SJSA1 (cell line): ENCODE data around the gene CFAP77. TPM values are rescaled to one million over a fixed set of nuclear protein-coding genes. Genes with fewer than 3 reads are reported as not detected.
A peak's percentile ranks its signal among the peaks of the same experiment; 100 is the strongest.

Experiments
- DNase-seq, 2 experiments: peaks; one replicate each; pipeline ENCODE4 v3.0.0-alpha.2; 2015 to 2020; ENCODE audit warnings: low spot score in 2 of 2, low read depth in 1 of 2
- H3K27ac ChIP-seq: fragments of 250-450 bp; sonication (Bioruptor Pico); 2 replicates; pipeline ENCODE4 v1.5.1; 2020; ENCODE audit warnings: mild to moderate bottlenecking, moderate library complexity
- H3K27me3 ChIP-seq: fragments of 250-450 bp; sonication (Bioruptor Pico); replicated peaks from 2 replicates; pipeline ENCODE4 v1.5.1; 2020; ENCODE audit warnings: mild to moderate bottlenecking, moderate library complexity
- H3K36me3 ChIP-seq: fragments of 250-450 bp; sonication (Bioruptor Pico); 2 replicates; pipeline ENCODE4 v1.5.1; 2020; ENCODE audit warnings: mild to moderate bottlenecking
- H3K4me1 ChIP-seq: fragments of 250-450 bp; sonication (Bioruptor Pico); replicated peaks from 2 replicates; pipeline ENCODE4 v1.6.1; 2021; ENCODE audit warnings: mild to moderate bottlenecking
- H3K4me3 ChIP-seq: fragments of 250-450 bp; sonication (Bioruptor Pico); 2 replicates; pipeline ENCODE4 v1.5.1; 2020; ENCODE audit warnings: mild to moderate bottlenecking
- H3K9me3 ChIP-seq: fragments of 250-450 bp; sonication (Bioruptor Pico); replicated peaks from 2 replicates; pipeline ENCODE4 v1.5.1; 2020; ENCODE audit warnings: mild to moderate bottlenecking
- total RNA-seq: library from RNA; depleted of rRNA; stranded (reverse); fragments of >200 nt; shearing (Covaris generic); gene quantifications from 2 replicates; pipeline ENCODE4 v1.2.3, GENCODE V29; 2014

Gene CFAP77
- total RNA-seq, 1 experiment from 2014 or later: 0.42 TPM

GRCh38 chr9:132572921-132573320 lies 162.9 kb downstream of the CFAP77 start:
- Histone ChIP-seq H3K4me3 (no peak overlapping the region), H3K27me3 (peaks cover 42% of the 10 kb centered on the region), H3K27ac (no peak overlapping the region), H3K4me1 (no peaks in the 10 kb centered on the region), H3K9me3 (no peaks in the 10 kb centered on the region), H3K36me3 (no peaks in the 10 kb centered on the region)
- no peak for DNase-seq

DNA sequence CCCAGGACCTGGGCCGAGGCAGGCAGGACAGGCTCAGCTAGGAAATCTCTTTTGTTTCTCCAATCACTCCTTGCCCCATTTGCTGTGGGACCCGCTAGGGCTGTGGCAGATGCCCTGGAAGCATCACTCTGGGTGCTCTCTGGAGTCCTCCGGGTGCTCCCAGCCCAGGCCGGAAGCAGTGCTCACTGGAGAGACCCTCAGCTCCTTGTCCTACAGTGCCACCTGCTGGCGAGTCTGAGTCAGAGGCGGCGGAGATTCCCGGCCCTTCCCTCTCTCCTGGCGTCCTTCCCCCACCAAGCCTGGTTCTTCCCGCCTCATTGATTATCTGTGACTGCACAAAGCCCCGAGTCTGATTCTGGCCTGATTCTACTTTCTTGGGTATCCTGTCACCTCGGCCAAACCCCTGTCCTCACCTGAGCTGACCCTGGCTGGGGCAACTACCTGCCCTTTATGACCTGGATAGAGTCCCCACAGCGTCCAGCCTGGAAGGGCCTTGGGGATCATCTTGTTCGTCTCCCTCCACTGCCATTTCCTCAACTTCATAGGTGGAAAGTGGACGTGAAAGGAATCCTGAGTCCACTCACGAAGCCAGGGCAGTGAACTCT lies 165.1 kb downstream of the CFAP77 start:
- peak; percentile 45 to 81 for DNase-seq
- Histone ChIP-seq H3K36me3 (no peaks in the 10 kb centered on the region), H3K27ac (no peak overlapping the region), H3K4me1 (no peaks in the 10 kb centered on the region), H3K27me3 (peaks cover 62% of the 10 kb centered on the region), H3K4me3 (no peak overlapping the region), H3K9me3 (no peaks in the 10 kb centered on the region)

- H3K36me3 ChIP-seq: no peaks in the 10 kb centered on the region
- no peak overlapping the region for H3K4me3 ChIP-seq
- no peak for DNase-seq
- H3K9me3 ChIP-seq: no peaks in the 10 kb centered on the region
- H3K27me3 ChIP-seq: peaks cover 69% of the 10 kb centered on the region
- no peaks in the 10 kb centered on the region for H3K4me1 ChIP-seq
- no peak overlapping the region for H3K27ac ChIP-seq
Observed at GRCh38 chr9:132575811-132576210, 165.8 kb downstream of the CFAP77 start.

- H3K27me3 ChIP-seq: peaks cover 79% of the 10 kb centered on the region
- no peak overlapping the region for H3K4me3 ChIP-seq
- H3K4me1 ChIP-seq: no peaks in the 10 kb centered on the region; the same call in 1 of the 2 replicates
- H3K36me3 ChIP-seq: no peaks in the 10 kb centered on the region
- H3K9me3 ChIP-seq: no peaks in the 10 kb centered on the region
- H3K27ac ChIP-seq: no peak overlapping the region
- DNase-seq: no peak
Observed at GRCh38 chr9:132577119-132577518, 167.1 kb downstream of the CFAP77 start.

DNA sequence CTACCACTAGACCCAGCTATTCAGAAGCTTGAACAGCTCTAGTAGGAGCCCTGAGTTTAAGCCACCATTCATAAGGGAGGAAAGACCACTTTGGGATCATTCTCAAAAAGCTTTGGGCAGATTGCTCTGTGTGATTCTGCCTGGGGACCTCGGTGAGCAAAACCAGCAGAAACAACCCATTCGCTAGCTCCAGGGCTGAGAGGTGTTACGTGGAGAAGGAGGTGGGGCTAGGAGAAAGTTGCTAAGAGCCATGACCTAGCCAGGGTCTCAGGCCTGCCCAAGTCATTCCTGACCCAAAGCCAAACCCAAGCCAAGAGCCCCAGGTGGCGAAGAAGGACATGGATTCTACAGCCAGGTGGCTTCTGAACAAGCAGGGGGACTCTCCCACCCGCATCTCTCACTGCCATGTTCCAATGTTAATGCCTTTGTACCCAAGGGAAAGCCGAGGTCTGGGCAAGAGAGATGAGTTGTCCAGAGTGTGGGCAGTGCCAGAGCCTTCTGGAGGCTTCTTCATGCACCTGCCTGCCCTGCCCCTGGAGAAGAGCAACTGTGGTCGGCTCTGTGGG lies 168.4 kb downstream of the CFAP77 start:
- no peak overlapping the region for H3K27ac ChIP-seq
- no peak overlapping the region for H3K4me3 ChIP-seq
- no peak for DNase-seq
- no peaks in the 10 kb centered on the region for H3K9me3 ChIP-seq
- H3K4me1 ChIP-seq: no peaks in the 10 kb centered on the region; the same call in 1 of the 2 replicates
- no peaks in the 10 kb centered on the region for H3K36me3 ChIP-seq
- peaks cover 78% of the 10 kb centered on the region for H3K27me3 ChIP-seq

DNA sequence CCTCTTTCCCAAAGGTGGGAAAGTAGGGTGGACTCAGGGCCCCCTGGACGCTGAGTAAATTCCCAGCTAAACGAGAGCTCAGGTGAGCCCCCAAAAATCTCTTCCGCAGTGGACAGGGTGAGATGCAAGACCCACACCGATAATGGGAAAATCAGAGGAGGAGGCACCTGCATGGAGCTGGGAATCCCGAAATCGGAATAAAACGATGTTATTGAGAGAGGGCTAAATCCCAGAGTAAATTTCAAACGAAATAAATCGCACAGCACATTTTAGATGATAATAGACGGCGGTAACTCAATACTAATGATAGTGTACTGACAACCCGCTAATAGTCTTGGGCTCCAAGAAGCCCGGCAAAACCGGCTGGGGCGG lies 169.4 kb downstream of the CFAP77 start:
- H3K27ac ChIP-seq: no peak overlapping the region
- no peak for DNase-seq
- H3K4me1 ChIP-seq: no peaks in the 10 kb centered on the region; the same call in 1 of the 2 replicates
- H3K27me3 ChIP-seq: peaks cover 78% of the 10 kb centered on the region
- H3K4me3 ChIP-seq: no peak overlapping the region
- H3K9me3 ChIP-seq: no peaks in the 10 kb centered on the region
- no peaks in the 10 kb centered on the region for H3K36me3 ChIP-seq

DNA sequence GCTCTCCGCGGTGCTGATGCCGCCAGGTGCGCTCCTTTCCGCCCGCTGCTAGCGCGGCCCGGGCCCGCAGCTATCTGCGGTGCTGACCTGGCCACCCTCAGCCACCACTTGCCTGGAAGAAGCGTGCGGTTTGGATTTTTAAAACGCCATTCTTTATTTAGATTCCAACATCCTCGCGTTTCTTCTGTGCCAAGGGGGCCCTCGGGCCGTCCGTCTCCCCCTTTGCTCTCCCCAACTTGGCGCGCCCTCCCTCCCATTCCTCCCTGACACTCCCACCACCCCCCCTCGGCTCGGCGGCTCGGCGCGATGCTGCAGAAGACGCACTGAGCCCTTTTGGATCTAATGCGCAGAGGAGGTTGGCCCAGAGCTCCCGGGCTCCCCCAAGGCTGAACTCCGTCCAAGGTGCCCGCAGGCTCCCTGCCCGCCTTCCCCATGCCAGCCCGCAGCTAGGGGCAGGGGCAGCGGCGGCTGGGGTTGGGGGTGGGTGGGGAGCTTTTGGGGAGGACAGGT lies 172.3 kb downstream of the CFAP77 start, which contains the start of gene BARHL1:
Gene BARHL1 (plus strand): TSS at position 331 of the 510 bp plus-strand sequence. CDS start 192 bp downstream, outside the sequence.
- no peak for DNase-seq
- peaks cover 5% of the 10 kb centered on the region for H3K4me1 ChIP-seq
- no peak within 1 kb of the TSS for H3K4me3 ChIP-seq
- no peak within 1 kb of the TSS for H3K27ac ChIP-seq
- H3K27me3 ChIP-seq: peaks cover 93% of the 10 kb centered on the region
- H3K36me3 ChIP-seq: no peaks in the 10 kb centered on the region
- no peaks in the 10 kb centered on the region for H3K9me3 ChIP-seq

DNA sequence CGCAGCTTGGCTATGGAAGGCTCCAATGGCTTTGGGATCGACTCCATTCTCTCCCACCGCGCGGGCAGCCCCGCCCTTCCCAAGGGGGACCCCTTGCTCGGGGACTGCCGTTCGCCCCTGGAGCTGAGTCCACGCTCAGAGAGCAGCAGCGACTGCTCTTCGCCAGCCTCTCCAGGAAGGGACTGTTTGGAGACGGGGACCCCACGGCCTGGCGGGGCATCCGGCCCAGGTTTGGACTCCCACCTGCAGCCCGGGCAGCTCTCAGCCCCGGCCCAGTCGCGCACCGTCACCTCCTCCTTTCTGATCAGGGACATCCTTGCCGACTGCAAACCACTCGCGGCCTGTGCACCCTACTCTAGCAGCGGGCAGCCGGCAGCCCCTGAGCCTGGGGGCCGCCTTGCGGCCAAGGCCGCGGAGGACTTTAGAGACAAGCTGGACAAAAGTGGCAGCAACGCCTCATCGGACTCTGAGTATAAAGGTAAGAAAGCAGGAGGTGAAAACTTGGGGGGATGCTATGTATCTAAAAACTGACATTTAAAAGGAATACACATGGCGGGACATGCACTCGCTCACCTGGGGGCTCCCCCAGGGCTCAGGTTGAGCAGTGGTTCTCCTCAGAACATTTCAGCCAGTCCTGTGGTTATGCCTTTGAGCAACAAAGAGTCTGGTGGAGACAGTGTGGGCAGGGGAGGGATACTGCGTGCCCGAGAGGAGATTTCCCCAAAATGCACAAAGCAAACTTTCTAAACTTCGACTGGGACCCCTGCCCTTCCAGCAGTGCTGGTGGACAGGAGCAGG lies 173.0 kb downstream of the CFAP77 start:
- peaks cover 94% of the 10 kb centered on the region for H3K27me3 ChIP-seq
- H3K4me1 ChIP-seq: peaks cover 5% of the 10 kb centered on the region
- DNase-seq: no peak
- no peaks in the 10 kb centered on the region for H3K9me3 ChIP-seq
- H3K27ac ChIP-seq: no peak overlapping the region
- no peaks in the 10 kb centered on the region for H3K36me3 ChIP-seq
- H3K4me3 ChIP-seq: no peak overlapping the region

- H3K27ac ChIP-seq: no peak overlapping the region
- peaks cover 5% of the 10 kb centered on the region for H3K4me1 ChIP-seq
- H3K27me3 ChIP-seq: peaks cover 96% of the 10 kb centered on the region
- no peak overlapping the region for H3K4me3 ChIP-seq
- DNase-seq: no peak
- H3K36me3 ChIP-seq: no peaks in the 10 kb centered on the region
- no peaks in the 10 kb centered on the region for H3K9me3 ChIP-seq
Observed at GRCh38 chr9:132583584-132584304, 173.7 kb downstream of the CFAP77 start.

DNA sequence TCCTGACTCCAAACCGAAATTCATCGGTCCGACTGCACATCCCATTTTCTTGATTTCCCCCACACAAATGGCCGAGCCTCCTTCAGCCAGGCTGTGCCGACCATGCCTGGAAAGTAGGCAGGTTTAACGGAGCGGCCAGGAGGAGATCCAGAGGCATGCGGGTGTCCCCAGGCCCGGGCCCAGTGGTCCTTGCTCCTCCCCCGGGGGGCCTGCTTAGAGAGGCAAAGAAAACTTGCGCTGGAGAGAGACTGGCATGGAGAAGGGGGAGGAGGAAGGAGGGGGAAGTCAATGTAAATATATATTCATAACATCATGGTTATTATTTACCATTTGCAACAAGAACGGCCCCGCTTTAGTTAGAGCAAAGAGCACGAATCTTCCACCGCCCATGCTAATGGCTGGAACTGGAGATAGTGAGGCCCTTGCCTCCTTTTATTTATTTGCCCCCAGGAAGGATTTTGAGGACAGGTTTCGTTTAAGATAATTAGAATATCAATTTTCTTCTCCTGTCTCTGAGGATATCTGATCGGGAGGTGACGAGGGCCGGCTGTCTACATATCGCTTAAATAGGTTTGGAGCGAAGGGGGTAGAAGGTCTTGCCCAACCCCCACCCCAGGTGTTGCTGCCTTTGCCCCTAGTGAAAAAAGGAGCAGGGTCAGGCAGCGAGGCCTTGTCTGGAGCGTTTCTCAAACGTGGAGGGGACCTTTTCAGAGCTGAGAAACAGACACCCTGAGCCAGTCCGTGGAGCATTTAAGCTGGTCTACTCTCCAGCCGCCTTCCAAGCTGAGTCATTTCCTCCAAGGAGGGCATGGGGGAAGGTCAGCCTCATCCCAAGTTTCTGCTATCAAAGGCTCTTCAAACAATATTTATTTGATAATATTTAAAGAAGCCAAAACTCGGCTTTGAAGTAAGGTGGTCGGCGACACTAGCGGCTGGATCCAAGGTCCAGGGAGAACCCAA lies 174.9 kb downstream of the CFAP77 start:
- no peak overlapping the region for H3K27ac ChIP-seq
- no peak overlapping the region for H3K4me3 ChIP-seq
- H3K9me3 ChIP-seq: no peaks in the 10 kb centered on the region
- peaks cover 5% of the 10 kb centered on the region for H3K4me1 ChIP-seq
- no peak for DNase-seq
- H3K36me3 ChIP-seq: no peaks in the 10 kb centered on the region
- H3K27me3 ChIP-seq: peaks cover 96% of the 10 kb centered on the region

DNA sequence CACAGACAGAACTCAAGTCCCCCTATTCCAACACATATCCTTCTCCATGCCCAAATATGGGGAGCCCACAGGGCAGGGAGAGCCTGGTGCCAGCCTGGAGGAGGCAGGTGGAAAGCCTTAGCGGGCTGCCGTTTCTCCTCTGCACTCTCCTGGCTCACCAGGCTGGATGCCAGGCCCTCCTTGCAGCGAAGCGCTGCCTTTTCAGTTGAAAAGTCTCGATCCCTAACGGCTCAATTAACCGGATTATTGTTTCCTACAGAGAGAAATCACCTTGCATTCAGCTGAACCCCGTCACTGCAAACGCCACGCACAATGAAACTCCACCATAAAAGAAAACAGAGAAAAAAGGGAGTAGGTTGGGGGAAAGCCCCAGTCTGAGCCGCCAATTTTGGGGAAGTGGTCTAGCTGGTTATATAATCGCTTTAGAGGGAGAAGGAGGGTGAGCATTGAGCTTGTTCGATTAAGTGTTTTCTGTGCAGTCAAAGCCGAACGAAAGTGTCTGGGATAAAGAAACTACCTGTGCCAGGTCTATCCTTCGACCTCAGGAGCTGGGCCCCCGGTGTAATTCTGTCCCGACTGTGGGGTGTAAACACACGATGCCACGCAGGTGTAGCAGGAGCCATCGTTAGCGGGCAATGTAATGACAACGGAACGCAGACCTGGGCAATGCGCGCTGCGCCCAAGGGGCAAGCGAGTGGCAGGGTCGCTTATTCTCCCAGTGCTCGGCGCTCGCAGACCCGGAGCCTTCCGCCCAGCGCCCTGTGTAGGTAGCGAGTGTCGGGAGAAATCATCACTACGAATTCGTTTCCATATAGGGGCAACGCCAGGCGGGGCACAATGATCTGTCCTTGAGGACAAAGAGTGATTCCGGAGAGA lies 176.2 kb downstream of the CFAP77 start:
- DNase-seq: no peak
- Histone ChIP-seq H3K27me3 (peaks cover 94% of the 10 kb centered on the region), H3K36me3 (no peaks in the 10 kb centered on the region), H3K27ac (no peak overlapping the region), H3K9me3 (no peaks in the 10 kb centered on the region), H3K4me3 (no peak overlapping the region), H3K4me1 (peaks cover 5% of the 10 kb centered on the region)
